K562 (cell line): ENCODE data around the gene CACNA1C. TPM values are rescaled to one million over a fixed set of nuclear protein-coding genes. Genes with fewer than 3 reads are reported as not detected.

Experiments used
- ATAC-seq: fragments of 200-7000 bp; cut with Tn5 transposase; 3 replicates; pipeline ENCODE4 v1.9.1; 2020; ENCODE audit warnings: moderate library complexity
- BruUV-seq: library from RNA; stranded (reverse); fragments of 400-500 nt; replicated peaks from 2 replicates; lab custom pipeline; 2021; lab: Mats Ljungman, UMichigan
- CTCF ChIA-PET: fragments of 300-600 bp; formaldehyde crosslinking; extraction: SDS; loops from one replicate; lab custom pipeline; 2021; ENCODE audit warnings: low intra/inter-chr PET ratio; lab: Yijun Ruan, JAX
- POLR2A ChIA-PET: fragments of 300-600, 350-650 bp; sonication (Branson Sonifier 250); formaldehyde crosslinking; extraction: SDS; loops from one replicate; lab custom pipeline; 2021; ENCODE audit warnings: antibody characterized with exemption, inconsistent platforms; lab: Yijun Ruan, JAX
- DNase-seq, 4 experiments: peaks; one replicate each; pipeline versions ENCODE4 v3.0.0 to v3.0.0-alpha.2; 2011 to 2018; ENCODE audit warnings: low spot score in 3 of 4, mixed read lengths in 3 of 4; ENCODE audit errors: extremely low read depth in 1 of 4
- FAIRE-seq: peaks from 2 replicates; lab custom pipeline; 2011; peaks lifted over from hg19 to GRCh38; lab: Jason Lieb, UNC
- H2AFZ ChIP-seq: 2 replicates; pipeline ENCODE4 v1.6.0; 2011; ENCODE audit warnings: low read depth, low read length, control low read depth, inconsistent platforms
- H3K27ac ChIP-seq: fragments of 200-600 bp; 3 replicates; pipeline ENCODE4 v1.8.0; 2011; ENCODE audit warnings: low read depth, mild to moderate bottlenecking, control low read depth, inconsistent platforms, low read length, moderate library complexity, mixed read lengths; ENCODE audit errors: extremely low read depth
- H3K27me3 ChIP-seq, 2 experiments: fragments of 300-600 bp in 1 of 2; 2 replicates in 1 of 2; 3 replicates in 1 of 2; pipeline versions ENCODE4 v1.6.0 to v1.8.0; 2011; ENCODE audit warnings: inconsistent platforms in 2 of 2, low read length in 2 of 2, mild to moderate bottlenecking in 1 of 2, mixed read lengths in 1 of 2, moderate library complexity in 1 of 2; ENCODE audit not compliant: control insufficient read depth in 2 of 2, insufficient read depth in 2 of 2
- H3K36me3 ChIP-seq: fragments of 300-600 bp; 3 replicates; pipeline ENCODE4 v1.8.0; 2011; ENCODE audit warnings: mild to moderate bottlenecking, low read length, inconsistent platforms; ENCODE audit not compliant: control insufficient read depth, insufficient read depth
- H3K4me1 ChIP-seq, 2 experiments: fragments of 200-600 bp in 1 of 2; replicated peaks in 1 of 2; 2 replicates in 1 of 2; 3 replicates in 1 of 2; pipeline versions ENCODE4 v1.5.1 to v1.8.0; 2011; ENCODE audit warnings: inconsistent platforms in 2 of 2, low read length in 2 of 2, mild to moderate bottlenecking in 1 of 2, mixed read lengths in 1 of 2, moderate library complexity in 1 of 2; ENCODE audit not compliant: control insufficient read depth in 2 of 2, insufficient read depth in 2 of 2
- H3K4me2 ChIP-seq: 2 replicates; pipeline ENCODE4 v1.6.1; 2011; ENCODE audit warnings: low read length, control low read depth, inconsistent platforms, mixed read lengths; ENCODE audit not compliant: insufficient read depth
- H3K4me3 ChIP-seq: fragments of 200-600 bp; sonication (generic), shearing (Covaris generic); 2 replicates; pipeline ENCODE4 v1.5.1; 2016; ENCODE audit warnings: control low read depth, inconsistent platforms
- H3K79me2 ChIP-seq: fragments of 200-600 bp; 3 replicates; pipeline ENCODE4 v1.8.0; 2011; ENCODE audit warnings: low read length, inconsistent platforms; ENCODE audit not compliant: control insufficient read depth, insufficient read depth
- H3K9ac ChIP-seq, 2 experiments: 2 replicates each; pipeline versions ENCODE4 v1.6.0 to v1.6.1; 2011; ENCODE audit warnings: low read depth in 2 of 2, low read length in 2 of 2, control low read depth in 1 of 2, inconsistent platforms in 1 of 2, mild to moderate bottlenecking in 1 of 2, mixed read lengths in 1 of 2; ENCODE audit not compliant: insufficient read depth in 1 of 2
- H3K9me1 ChIP-seq: one replicate; pipeline ENCODE4 v1.6.0; 2011; ENCODE audit warnings: inconsistent platforms, mild to moderate bottlenecking, low read length, moderate library complexity; ENCODE audit not compliant: control insufficient read depth, insufficient read depth
- H3K9me3 ChIP-seq: replicated peaks from 2 replicates; pipeline ENCODE4 v1.5.1; 2011; ENCODE audit warnings: low read depth, low read length, inconsistent platforms; ENCODE audit not compliant: control insufficient read depth, insufficient read depth
- H4K20me1 ChIP-seq: replicated peaks from 2 replicates; pipeline ENCODE4 v1.6.1; 2011; ENCODE audit warnings: low read length, inconsistent platforms, mixed read lengths; ENCODE audit not compliant: control insufficient read depth, insufficient read depth
- ASH1L ChIP-seq: fragments of 450-650 bp; IDR thresholded peaks from 2 replicates; pipeline ENCODE4 v1.6.1; 2018; ENCODE audit warnings: borderline replicate concordance, mild to moderate bottlenecking, low read depth; ENCODE audit not compliant: partially characterized antibody
- FOXM1 ChIP-seq, 2 experiments: fragments of 450-650 bp in 1 of 2; sonication (generic) in 1 of 2; formaldehyde crosslinking in 1 of 2; IDR thresholded peaks; 2 replicates each; pipeline versions ENCODE4 v1.6.1 to v1.9.0; 2017 to 2022; ENCODE audit warnings: low read depth in 2 of 2, mild to moderate bottlenecking in 2 of 2, missing genetic modification reagents in 1 of 2, moderate library complexity in 1 of 2
- HDAC3 ChIP-seq: fragments of 450-650 bp; IDR thresholded peaks from 2 replicates; pipeline ENCODE4 v1.6.1; 2018; ENCODE audit warnings: borderline replicate concordance, mild to moderate bottlenecking, moderate library complexity; ENCODE audit not compliant: partially characterized antibody
- HLTF ChIP-seq: fragments of 450-650 bp; IDR thresholded peaks from 2 replicates; pipeline ENCODE4 v1.6.1; 2016
- NFRKB ChIP-seq: fragments of 450-650 bp; IDR thresholded peaks from 2 replicates; pipeline ENCODE4 v1.6.1; 2016; ENCODE audit warnings: low read depth
- PML ChIP-seq: IDR thresholded peaks from 2 replicates; pipeline ENCODE4 v1.6.1; 2012; ENCODE audit warnings: low read length, inconsistent platforms
- PRPF4 ChIP-seq: fragments of 200-400 bp; formaldehyde crosslinking; IDR thresholded peaks from one replicate; pipeline ENCODE4 v1.6.1; 2017; ENCODE audit warnings: low read length, low read depth, mild to moderate bottlenecking; ENCODE audit not compliant: insufficient read depth, poor library complexity, severe bottlenecking
- RB1 ChIP-seq: fragments of 450-650 bp; IDR thresholded peaks from 2 replicates; pipeline ENCODE4 v1.6.1; 2017; ENCODE audit warnings: low read depth, mild to moderate bottlenecking
- SETDB1 ChIP-seq: IDR thresholded peaks from one replicate; pipeline ENCODE4 v1.6.1; 2012; ENCODE audit warnings: low read length, control low read depth, inconsistent platforms
- ZNF184 ChIP-seq: sonication (generic); formaldehyde crosslinking; IDR thresholded peaks from 2 replicates; pipeline ENCODE4 v1.5.0; 2020; ENCODE audit warnings: missing genetic modification reagents
- ZNF57 ChIP-seq: fragments of 450-650 bp; formaldehyde crosslinking; IDR thresholded peaks from 2 replicates; pipeline ENCODE4 v1.4.0; 2020; ENCODE audit warnings: mild to moderate bottlenecking, moderate library complexity
- ZNF780A ChIP-seq: fragments of 250-450 bp; sonication (Bioruptor Pico); IDR thresholded peaks from 2 replicates; pipeline ENCODE4 v1.5.0; 2021; ENCODE audit warnings: mild to moderate bottlenecking
- WGBS: fragments of 100-300 bp; shearing (Covaris generic); methylation state at CpG from one replicate; pipeline ENCODE4 v1.1.6; 2016; ENCODE audit warnings: low coverage, mixed read lengths; ENCODE audit not compliant: insufficient coverage; ENCODE audit errors: missing lambda C conversion rate; 5-methylcytosine and 5-hydroxymethylcytosine counted together
- in situ Hi-C: fragments of 300-500 bp; cut with MboI; formaldehyde crosslinking; loops from 4 replicates; pipeline ENCODE4 v1.15.0; 2018; ENCODE audit warnings: inconsistent platforms, mixed read lengths
- intact Hi-C: fragments of 100-400 bp; cut with micrococcal nuclease; formaldehyde crosslinking; loops from 2 replicates; pipeline ENCODE4 v1.14.2; 2022
- polyA plus RNA-seq, 8 experiments: library from polyadenylated mRNA; depleted of rRNA in 4 of 8; stranded (reverse) in 5 of 8; unstranded in 3 of 8; fragments of >200 nt; fragmentation: Nextera tagmentation in 2 of 8; fragmentation: Illumina TruSeq in 1 of 8; extraction: Ambion mirVana in 2 of 8; extraction: Trizol in 1 of 8; gene quantifications; 2 replicates each; pipeline versions ENCODE4 v1.2.1 to v1.2.3, GENCODE V29; 2011 to 2014; ENCODE audit warnings: inconsistent platforms in 1 of 8, missing spikeins in 1 of 8
- total RNA-seq, 7 experiments: library from RNA; depleted of rRNA in 6 of 7; stranded (reverse); fragments of >200 nt in 6 of 7; fragmentation: Illumina TruSeq in 2 of 7; extraction: Trizol in 2 of 7; gene quantifications; 2 replicates each; pipeline versions ENCODE4 v1.2.1 to v1.2.3, GENCODE V29; 2011 to 2021; ENCODE audit warnings: low replicate concordance in 1 of 7
- TF ChIP-seq, protein P1 (sequence below): fragments of 450-650 bp; IDR thresholded peaks from 2 replicates; pipeline ENCODE4 v1.6.1; 2017; ENCODE audit warnings: mild to moderate bottlenecking, moderate library complexity
- TF ChIP-seq, protein P2 (sequence below): sonication (generic); formaldehyde crosslinking; IDR thresholded peaks from 2 replicates; pipeline ENCODE4 v1.8.1; 2022; ENCODE audit warnings: missing genetic modification reagents
- TF ChIP-seq, protein P3 (sequence below): fragments of 250-450 bp; sonication (Bioruptor Pico); IDR thresholded peaks from 2 replicates; pipeline ENCODE4 v1.5.0; 2021; ENCODE audit warnings: mild to moderate bottlenecking, borderline replicate concordance
- TF ChIP-seq, protein P4 (sequence below): IDR thresholded peaks from 3 replicates; pipeline ENCODE4 v1.6.1; 2011; ENCODE audit warnings: borderline replicate concordance, mild to moderate bottlenecking, moderate library complexity; ENCODE audit not compliant: insufficient read length; ENCODE audit errors: extremely low read depth

The CACNA1C gene
- total and polyA plus RNA-seq, 9 of the 15 experiments (the other 6 are each of a cell fraction or from before 2014, with no cell fraction given), result not detected

DNA sequence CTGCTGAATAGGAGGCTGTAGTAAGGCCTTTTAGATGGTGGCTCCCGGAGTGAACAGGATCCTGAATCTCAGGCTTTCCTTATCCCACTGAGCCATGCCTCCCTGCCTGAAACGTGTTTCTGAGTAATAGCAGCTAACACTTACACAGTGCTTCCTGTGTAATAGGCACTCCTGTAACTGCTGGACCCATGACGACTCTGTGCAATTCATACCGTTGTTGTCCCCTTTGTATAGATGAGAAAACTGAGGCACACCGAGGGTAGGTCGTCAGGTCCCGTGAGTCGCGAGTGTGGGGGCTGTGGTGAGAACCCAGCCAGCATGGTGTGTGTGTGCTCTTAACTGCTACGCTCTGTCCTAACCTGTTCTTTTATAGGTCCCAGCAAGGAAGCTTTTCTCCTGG lies 193.6 kb downstream of the CACNA1C start:
- CTCF ChIA-PET, result no interaction called here
- Histone ChIP-seq H3K9ac (no peak overlapping the region), H3K4me2 (no peak overlapping the region), H3K27me3 (peaks cover 3 to 29% of the 10 kb centered on the region in 2 experiments; a peak in 2 of 5 replicates), H3K4me3 (no peak overlapping the region), H3K4me1 (no peaks in the 10 kb centered on the region), H3K36me3 (no peaks in the 10 kb centered on the region), H3K27ac (no peak overlapping the region), H3K9me3 (no peaks in the 10 kb centered on the region), H4K20me1 (no peaks in the 10 kb centered on the region), H2AFZ (no peak overlapping the region), H3K79me2 (no peaks in the 10 kb centered on the region), H3K9me1 (no peaks in the 10 kb centered on the region)
- ATAC-seq, result no peak
- no TSS peak for BruUV-seq
- DNase-seq, result no peak
- in situ Hi-C loops (no loop called here), intact Hi-C loops (no loop called here)
- FAIRE-seq, result no peak
- POLR2A ChIA-PET, result no interaction called here
- 0% methylated on average over 10 of the region's 10 CpGs for WGBS
- TF ChIP-seq HLTF (no peak), ZNF780A (CRISPR knock-in tag) (no peak), SETDB1 (no peak), PRPF4 (no peak), PML (no peak), FOXM1 (IDR thresholded peaks at IDR 0.05; ENCODE audit: low read depth) (no peak), FOXM1 (CRISPR knock-in tag; IDR thresholded peaks at IDR 0.05; ENCODE audit: low read depth) (no peak), ZNF184 (CRISPR knock-in tag) (no peak), RB1 (no peak), HDAC3 (no peak), ZNF57 (no peak), ASH1L (no peak), NFRKB (no peak)
- TF ChIP-seq, protein P1, sequence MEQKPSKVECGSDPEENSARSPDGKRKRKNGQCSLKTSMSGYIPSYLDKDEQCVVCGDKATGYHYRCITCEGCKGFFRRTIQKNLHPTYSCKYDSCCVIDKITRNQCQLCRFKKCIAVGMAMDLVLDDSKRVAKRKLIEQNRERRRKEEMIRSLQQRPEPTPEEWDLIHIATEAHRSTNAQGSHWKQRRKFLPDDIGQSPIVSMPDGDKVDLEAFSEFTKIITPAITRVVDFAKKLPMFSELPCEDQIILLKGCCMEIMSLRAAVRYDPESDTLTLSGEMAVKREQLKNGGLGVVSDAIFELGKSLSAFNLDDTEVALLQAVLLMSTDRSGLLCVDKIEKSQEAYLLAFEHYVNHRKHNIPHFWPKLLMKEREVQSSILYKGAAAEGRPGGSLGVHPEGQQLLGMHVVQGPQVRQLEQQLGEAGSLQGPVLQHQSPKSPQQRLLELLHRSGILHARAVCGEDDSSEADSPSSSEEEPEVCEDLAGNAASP, result no peak
- TF ChIP-seq, protein P2, sequence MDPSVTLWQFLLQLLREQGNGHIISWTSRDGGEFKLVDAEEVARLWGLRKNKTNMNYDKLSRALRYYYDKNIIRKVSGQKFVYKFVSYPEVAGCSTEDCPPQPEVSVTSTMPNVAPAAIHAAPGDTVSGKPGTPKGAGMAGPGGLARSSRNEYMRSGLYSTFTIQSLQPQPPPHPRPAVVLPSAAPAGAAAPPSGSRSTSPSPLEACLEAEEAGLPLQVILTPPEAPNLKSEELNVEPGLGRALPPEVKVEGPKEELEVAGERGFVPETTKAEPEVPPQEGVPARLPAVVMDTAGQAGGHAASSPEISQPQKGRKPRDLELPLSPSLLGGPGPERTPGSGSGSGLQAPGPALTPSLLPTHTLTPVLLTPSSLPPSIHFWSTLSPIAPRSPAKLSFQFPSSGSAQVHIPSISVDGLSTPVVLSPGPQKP (CRISPR knock-in tag), result no peak
- TF ChIP-seq, protein P3, sequence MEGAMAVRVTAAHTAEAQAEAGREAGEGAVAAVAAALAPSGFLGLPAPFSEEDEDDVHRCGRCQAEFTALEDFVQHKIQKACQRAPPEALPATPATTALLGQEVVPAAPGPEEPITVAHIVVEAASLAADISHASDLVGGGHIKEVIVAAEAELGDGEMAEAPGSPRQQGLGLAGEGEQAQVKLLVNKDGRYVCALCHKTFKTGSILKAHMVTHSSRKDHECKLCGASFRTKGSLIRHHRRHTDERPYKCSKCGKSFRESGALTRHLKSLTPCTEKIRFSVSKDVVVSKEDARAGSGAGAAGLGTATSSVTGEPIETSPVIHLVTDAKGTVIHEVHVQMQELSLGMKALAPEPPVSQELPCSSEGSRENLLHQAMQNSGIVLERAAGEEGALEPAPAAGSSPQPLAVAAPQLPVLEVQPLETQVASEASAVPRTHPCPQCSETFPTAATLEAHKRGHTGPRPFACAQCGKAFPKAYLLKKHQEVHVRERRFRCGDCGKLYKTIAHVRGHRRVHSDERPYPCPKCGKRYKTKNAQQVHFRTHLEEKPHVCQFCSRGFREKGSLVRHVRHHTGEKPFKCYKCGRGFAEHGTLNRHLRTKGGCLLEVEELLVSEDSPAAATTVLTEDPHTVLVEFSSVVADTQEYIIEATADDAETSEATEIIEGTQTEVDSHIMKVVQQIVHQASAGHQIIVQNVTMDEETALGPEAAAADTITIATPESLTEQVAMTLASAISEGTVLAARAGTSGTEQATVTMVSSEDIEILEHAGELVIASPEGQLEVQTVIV (CRISPR knock-in tag), result no peak
- TF ChIP-seq, protein P4, sequence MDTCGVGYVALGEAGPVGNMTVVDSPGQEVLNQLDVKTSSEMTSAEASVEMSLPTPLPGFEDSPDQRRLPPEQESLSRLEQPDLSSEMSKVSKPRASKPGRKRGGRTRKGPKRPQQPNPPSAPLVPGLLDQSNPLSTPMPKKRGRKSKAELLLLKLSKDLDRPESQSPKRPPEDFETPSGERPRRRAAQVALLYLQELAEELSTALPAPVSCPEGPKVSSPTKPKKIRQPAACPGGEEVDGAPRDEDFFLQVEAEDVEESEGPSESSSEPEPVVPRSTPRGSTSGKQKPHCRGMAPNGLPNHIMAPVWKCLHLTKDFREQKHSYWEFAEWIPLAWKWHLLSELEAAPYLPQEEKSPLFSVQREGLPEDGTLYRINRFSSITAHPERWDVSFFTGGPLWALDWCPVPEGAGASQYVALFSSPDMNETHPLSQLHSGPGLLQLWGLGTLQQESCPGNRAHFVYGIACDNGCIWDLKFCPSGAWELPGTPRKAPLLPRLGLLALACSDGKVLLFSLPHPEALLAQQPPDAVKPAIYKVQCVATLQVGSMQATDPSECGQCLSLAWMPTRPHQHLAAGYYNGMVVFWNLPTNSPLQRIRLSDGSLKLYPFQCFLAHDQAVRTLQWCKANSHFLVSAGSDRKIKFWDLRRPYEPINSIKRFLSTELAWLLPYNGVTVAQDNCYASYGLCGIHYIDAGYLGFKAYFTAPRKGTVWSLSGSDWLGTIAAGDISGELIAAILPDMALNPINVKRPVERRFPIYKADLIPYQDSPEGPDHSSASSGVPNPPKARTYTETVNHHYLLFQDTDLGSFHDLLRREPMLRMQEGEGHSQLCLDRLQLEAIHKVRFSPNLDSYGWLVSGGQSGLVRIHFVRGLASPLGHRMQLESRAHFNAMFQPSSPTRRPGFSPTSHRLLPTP, result no peak
